ENCODE measurements around the gene ARF1. TPM values are rescaled to one million over a fixed set of nuclear protein-coding genes. Genes with fewer than 3 reads are reported as not detected.

ARF1 gene
- polyA plus RNA-seq, 3 donors = 580 to 789 (median 603) TPM

DNA sequence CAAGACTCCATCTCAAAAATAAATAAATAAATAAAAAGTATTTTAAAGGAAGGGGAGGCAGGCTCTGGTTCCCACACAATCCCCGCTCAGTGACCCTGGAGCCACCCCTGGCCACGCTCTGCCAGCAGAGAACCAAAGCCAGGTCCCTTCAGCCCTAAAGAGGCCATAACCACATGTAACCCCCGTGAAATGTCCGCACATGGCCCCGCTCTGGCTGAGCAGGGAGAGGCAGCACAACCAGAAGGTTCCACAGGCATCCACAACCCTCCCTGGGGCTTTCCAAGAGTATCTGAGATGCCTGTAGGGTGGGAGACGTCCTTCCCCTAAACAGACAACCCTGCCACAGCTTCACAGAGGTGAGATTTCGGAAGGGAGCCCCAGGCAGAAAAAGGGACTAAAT, 1.4 kb upstream of the ARF1 start:
- no peaks in the 10 kb centered on the region for H3K9me3 ChIP-seq (replicated peaks in 1 of 2; ENCODE audit: control insufficient read depth in 1 of 2, insufficient read depth in 1 of 2, low read length in 2 of 2)
- no peak overlapping the region for H3K27ac ChIP-seq (ENCODE audit: low read depth in 1 of 2, low read length in 2 of 2)
- H3K4me2 ChIP-seq (replicated peaks; ENCODE audit: extremely low read depth, low read length, poor library complexity, severe bottlenecking) = peak overlapping the region; percentile 86
- peaks cover 46% of the 10 kb centered on the region for H4K20me1 ChIP-seq (ENCODE audit: insufficient read depth, low read length)
- Mint-ChIP-seq H3K4me3 (peak overlapping the region; percentile 42 to 76), H3K36me3 (peaks cover 13 to 14% of the 10 kb centered on the region in 2 donors), H3K4me1 (peaks cover 39% of the 10 kb centered on the region), H3K9me3 (peaks cover 0 to 2% (median 0%) of the 10 kb centered on the region in 7 donors), H3K27me3 (ENCODE audit: low read depth in 3 of 3) (peaks cover 1 to 5% (median 2%) of the 10 kb centered on the region in 3 donors), H3K27ac (peak overlapping the region in 2 of 7 donors; percentile 54 to 83)
- WGBS (ENCODE audit: insufficient coverage) = 90% methylated on average over 2 of the region's 7 CpGs
- no peak overlapping the region for H2AFZ ChIP-seq (ENCODE audit: insufficient read depth, low read depth, low read length, poor library complexity, severe bottlenecking)
- H3K36me3 ChIP-seq (replicated peaks in 1 of 2; ENCODE audit: control insufficient read depth in 1 of 2, insufficient read depth in 2 of 2, low read length in 2 of 2) = no peaks in the 10 kb centered on the region
- intact Hi-C loops (cut with micrococcal nuclease) = no loop called here
- peaks cover 68% of the 10 kb centered on the region for H3K79me2 ChIP-seq (ENCODE audit: insufficient read depth, low read length)
- TF ChIP-seq, protein P1, sequence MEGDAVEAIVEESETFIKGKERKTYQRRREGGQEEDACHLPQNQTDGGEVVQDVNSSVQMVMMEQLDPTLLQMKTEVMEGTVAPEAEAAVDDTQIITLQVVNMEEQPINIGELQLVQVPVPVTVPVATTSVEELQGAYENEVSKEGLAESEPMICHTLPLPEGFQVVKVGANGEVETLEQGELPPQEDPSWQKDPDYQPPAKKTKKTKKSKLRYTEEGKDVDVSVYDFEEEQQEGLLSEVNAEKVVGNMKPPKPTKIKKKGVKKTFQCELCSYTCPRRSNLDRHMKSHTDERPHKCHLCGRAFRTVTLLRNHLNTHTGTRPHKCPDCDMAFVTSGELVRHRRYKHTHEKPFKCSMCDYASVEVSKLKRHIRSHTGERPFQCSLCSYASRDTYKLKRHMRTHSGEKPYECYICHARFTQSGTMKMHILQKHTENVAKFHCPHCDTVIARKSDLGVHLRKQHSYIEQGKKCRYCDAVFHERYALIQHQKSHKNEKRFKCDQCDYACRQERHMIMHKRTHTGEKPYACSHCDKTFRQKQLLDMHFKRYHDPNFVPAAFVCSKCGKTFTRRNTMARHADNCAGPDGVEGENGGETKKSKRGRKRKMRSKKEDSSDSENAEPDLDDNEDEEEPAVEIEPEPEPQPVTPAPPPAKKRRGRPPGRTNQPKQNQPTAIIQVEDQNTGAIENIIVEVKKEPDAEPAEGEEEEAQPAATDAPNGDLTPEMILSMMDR (IDR thresholded peaks at IDR 0.05) = no peak
- H3K4me3 ChIP-seq (replicated peaks in 1 of 3; ENCODE audit: low read depth in 2 of 3, low read length in 3 of 3) = peak overlapping the region in 1 of 3 experiments; percentile 93
- DNase-seq = no peak
- H3K27me3 ChIP-seq (ENCODE audit: control insufficient read depth in 2 of 2, insufficient read depth in 2 of 2, low read length in 2 of 2) = no peaks in the 10 kb centered on the region
- peak overlapping the region; percentile 100 for H3K9ac ChIP-seq (ENCODE audit: insufficient read depth, low read length, poor library complexity, severe bottlenecking)
- H3K4me1 ChIP-seq (ENCODE audit: control insufficient read depth in 1 of 2, insufficient read depth in 2 of 2, low read length in 2 of 2) = peaks cover 36 to 38% of the 10 kb centered on the region in 2 donors

DNA sequence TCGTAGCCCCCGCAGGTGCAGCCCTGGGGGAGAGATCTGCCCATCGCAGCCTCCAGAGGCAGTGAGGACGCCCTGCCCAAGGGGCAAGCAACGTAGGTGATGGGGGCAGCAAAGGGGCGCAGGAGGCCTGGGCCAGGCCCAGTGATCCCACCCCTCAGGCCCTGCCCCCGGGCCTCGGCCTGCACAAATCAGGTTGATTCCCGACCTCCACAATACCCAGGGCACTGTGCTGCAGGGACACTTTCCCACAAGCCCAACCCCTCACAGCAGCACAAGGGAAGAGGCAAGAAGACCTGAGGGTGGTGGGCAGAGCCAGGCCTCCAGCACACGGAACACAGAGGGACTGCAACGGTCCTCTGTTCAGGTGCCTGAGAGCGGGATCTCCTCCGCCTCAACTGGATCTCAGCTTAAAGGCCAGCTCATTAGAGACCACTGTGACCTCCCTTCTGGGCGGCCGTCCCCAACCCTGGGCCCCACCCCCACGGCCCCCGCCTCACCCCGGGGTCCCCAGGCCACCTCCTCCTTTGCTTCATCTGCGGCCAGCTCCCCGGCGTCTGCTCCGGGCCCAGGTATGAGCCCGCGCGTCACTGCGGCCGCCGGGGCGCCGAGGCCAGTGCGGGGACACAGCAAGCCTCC, 812 bp upstream of the ARF1 start:
- H3K4me1 ChIP-seq (ENCODE audit: control insufficient read depth in 1 of 2, insufficient read depth in 2 of 2, low read length in 2 of 2) = peaks cover 41 to 43% of the 10 kb centered on the region in 2 donors
- H3K4me3 ChIP-seq (replicated peaks in 1 of 3; ENCODE audit: low read depth in 2 of 3, low read length in 3 of 3) = peak overlapping the region; percentile 60 to 93 (median 89)
- H3K9me3 ChIP-seq (replicated peaks in 1 of 2; ENCODE audit: control insufficient read depth in 1 of 2, insufficient read depth in 1 of 2, low read length in 2 of 2) = no peaks in the 10 kb centered on the region
- peaks cover 74% of the 10 kb centered on the region for H3K79me2 ChIP-seq (ENCODE audit: insufficient read depth, low read length)
- no peaks in the 10 kb centered on the region for H3K27me3 ChIP-seq (ENCODE audit: control insufficient read depth in 2 of 2, insufficient read depth in 2 of 2, low read length in 2 of 2)
- Mint-ChIP-seq H3K27me3 (ENCODE audit: low read depth in 3 of 3) (peaks cover 1 to 5% (median 2%) of the 10 kb centered on the region in 3 donors), H3K36me3 (peaks cover 13 to 14% of the 10 kb centered on the region in 2 donors), H3K4me3 (peak overlapping the region; percentile 76 to 85), H3K27ac (peak overlapping the region in 6 of 7 donors; percentile 24 to 96 (median 61)), H3K9me3 (peaks cover 0 to 2% (median 0%) of the 10 kb centered on the region in 7 donors), H3K4me1 (peaks cover 44% of the 10 kb centered on the region)
- H2AFZ ChIP-seq (ENCODE audit: insufficient read depth, low read depth, low read length, poor library complexity, severe bottlenecking) = peak overlapping the region; percentile 93
- no peaks in the 10 kb centered on the region for H3K36me3 ChIP-seq (replicated peaks in 1 of 2; ENCODE audit: control insufficient read depth in 1 of 2, insufficient read depth in 2 of 2, low read length in 2 of 2)
- H3K4me2 ChIP-seq (replicated peaks; ENCODE audit: extremely low read depth, low read length, poor library complexity, severe bottlenecking) = peak overlapping the region; percentile 86
- 16% methylated on average over 28 of the region's 31 CpGs for WGBS (ENCODE audit: insufficient coverage)
- peak overlapping the region in 1 of 2 donors; percentile 94 for H3K27ac ChIP-seq (ENCODE audit: low read depth in 1 of 2, low read length in 2 of 2)
- intact Hi-C loops (cut with micrococcal nuclease) = loop anchor here in 1 of 2 donors (2.0 kb wide), 1 partner anchor 27 kb away; the partner anchor contains the start of gene MRPL55
- TF ChIP-seq, protein P1 (IDR thresholded peaks at IDR 0.05) = no peak
- peak overlapping the region; percentile 100 for H3K9ac ChIP-seq (ENCODE audit: insufficient read depth, low read length, poor library complexity, severe bottlenecking)
- no peak for DNase-seq
- H4K20me1 ChIP-seq (ENCODE audit: insufficient read depth, low read length) = peaks cover 52% of the 10 kb centered on the region

Measured in CD14-positive monocyte (primary cell).